T1000 (cell line): Measurements from ENCODE around the gene CCSER2.
A peak's percentile ranks its signal among the peaks of the same experiment; 100 is the strongest.
"Not testable (repeated sequence)": the region's sequence is repeated elsewhere in the genome, so short reads cannot be mapped to it uniquely, and the experiment has no call there.

ENCODE experiments used
- DNase-seq: peaks from one replicate; lab custom pipeline; 2025; ENCODE audit warnings: mixed read lengths; lab: John Stamatoyannopoulos, UW

The CCSER2 gene

GRCh38 chr10:84449351-84449750 lies 121.0 kb downstream of the CCSER2 start:
- not testable (repeated sequence) for DNase-seq

- DNase-seq, result no peak
Measured at GRCh38 chr10:84452003-84452402, 123.6 kb downstream of the CCSER2 start.

GRCh38 chr10:84453303-84453702 lies 124.9 kb downstream of the CCSER2 start:
- no peak for DNase-seq

- no peak for DNase-seq
Measured at GRCh38 chr10:84456126-84456525, 127.7 kb downstream of the CCSER2 start.

GRCh38 chr10:84460520-84460919 lies 132.1 kb downstream of the CCSER2 start:
- no peak for DNase-seq

DNA sequence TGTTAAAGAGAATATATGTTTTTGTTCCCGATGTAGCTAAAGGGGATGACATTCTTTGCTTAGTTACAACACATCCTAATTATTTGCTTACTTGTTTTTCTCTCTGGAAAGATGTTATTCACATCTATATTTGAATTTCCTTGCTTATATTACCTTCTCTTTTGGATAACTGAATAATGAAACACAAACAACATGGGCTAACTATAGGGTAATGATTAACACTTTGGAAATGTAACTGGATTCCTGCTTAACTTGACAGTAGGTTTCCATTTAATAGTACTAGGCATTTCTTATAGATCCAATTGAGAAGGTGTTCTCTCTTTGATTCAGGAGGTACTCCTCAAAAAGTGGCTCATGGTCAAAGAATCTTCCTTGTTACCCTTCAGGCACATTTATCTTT lies 141.1 kb downstream of the CCSER2 start:
- no peak for DNase-seq

GRCh38 chr10:84473136-84473535 lies 144.7 kb downstream of the CCSER2 start:
- no peak for DNase-seq

GRCh38 chr10:84477398-84478128 lies 149.2 kb downstream of the CCSER2 start:
- DNase-seq, result no peak

- DNase-seq, result no peak
Measured at GRCh38 chr10:84478151-84478550, 149.8 kb downstream of the CCSER2 start.

GRCh38 chr10:84478679-84479078 lies 150.3 kb downstream of the CCSER2 start:
- DNase-seq, result no peak

DNA sequence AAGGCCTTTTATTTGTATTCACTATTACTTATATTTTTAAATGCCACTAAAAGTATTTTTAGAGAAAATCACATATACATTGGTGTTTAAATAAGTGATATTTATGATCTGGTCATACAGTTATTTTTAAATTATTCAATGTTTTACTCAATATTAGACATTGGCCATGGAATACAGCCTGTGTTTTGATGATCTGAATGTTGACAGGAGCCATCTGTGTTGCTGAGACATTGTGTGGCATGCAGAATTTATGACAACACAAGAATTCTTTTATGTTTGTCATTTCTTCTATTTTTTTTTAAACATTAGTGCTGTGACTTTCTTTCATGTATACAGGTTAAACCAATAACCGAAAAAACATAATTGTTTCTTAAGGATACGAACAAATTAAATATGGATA lies 156.2 kb downstream of the CCSER2 start:
- no peak for DNase-seq

DNA sequence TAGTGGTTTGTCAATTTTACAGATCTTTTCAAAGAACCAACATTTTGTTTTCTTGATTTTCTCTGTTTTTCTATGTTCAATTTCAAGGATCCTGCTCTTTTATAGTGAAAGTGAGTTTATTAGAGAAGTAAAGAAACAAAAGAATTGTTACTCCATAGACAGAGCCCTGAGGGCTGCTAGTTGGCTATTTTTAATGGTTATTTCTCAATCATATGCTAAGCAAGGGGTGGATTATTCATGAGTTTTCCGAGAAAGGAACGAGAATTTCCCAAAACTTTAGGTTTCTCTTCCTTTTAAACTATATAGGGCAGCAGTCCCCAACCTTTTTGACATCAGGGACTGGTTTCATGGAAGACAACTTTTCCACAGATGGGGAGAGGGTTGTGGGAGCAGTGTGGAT lies 165.0 kb downstream of the CCSER2 start:
- no peak for DNase-seq

GRCh38 chr10:84493951-84494848 lies 165.8 kb downstream of the CCSER2 start:
- DNase-seq, result peak; percentile 57

DNA sequence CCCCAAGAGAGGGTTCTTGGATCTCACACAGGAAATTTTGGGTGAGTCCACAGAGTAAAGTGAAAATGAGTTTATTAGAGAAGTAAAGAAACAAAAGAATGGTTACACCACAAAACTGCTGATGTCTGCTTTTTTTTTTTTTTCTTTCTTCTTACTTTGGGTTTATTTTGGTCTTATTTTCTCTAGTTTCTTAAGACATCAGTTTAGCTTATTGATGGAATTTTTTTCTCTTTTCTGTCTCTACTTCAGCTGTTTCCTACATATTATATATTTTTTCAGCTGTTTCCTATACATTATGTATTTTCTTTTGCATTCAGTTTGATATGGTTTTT lies 166.4 kb downstream of the CCSER2 start:
- no peak for DNase-seq

GRCh38 chr10:84497978-84498377 lies 169.6 kb downstream of the CCSER2 start:
- no peak for DNase-seq

- DNase-seq, result not testable (repeated sequence)
Measured at GRCh38 chr10:84499039-84499438, 170.7 kb downstream of the CCSER2 start.

DNA sequence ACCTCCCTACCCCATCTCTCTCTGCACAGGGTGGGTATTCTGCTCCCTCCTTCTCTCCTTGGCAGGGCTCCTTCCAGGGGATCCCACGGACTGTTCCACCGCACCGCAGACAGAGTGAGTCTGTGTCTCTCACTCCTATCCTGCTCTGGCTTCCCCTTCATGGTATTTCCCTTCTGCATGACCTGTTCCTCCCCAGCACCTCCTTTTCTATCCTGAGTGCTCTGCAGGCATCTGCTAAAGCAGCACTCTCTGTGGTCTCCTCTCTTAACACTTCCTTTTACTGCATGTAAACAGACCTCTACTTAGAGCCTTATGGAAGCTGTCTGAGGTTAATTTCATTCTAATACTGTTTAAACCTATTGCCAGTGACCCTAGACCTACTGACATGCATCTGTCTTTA lies 171.5 kb downstream of the CCSER2 start:
- DNase-seq, result no peak

DNA sequence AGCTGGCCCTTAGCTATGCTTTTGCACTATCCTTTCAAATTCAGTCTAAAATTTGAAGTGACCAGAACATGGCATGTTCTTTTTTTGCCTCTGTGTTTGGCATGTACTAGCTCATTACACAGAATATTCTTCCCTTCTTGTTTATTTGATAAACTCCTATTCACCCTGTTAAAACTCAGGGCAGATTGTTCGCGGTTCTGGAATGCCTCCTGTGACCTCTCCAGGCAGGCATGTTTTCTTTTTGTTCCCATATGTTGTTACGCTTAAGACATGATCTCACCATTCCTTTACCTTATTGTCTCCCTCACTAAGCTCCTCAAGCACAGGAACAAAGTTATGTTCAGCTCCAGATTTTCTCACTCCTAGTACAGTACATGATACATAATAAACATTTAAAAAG lies 181.7 kb downstream of the CCSER2 start:
- no peak for DNase-seq

DNA sequence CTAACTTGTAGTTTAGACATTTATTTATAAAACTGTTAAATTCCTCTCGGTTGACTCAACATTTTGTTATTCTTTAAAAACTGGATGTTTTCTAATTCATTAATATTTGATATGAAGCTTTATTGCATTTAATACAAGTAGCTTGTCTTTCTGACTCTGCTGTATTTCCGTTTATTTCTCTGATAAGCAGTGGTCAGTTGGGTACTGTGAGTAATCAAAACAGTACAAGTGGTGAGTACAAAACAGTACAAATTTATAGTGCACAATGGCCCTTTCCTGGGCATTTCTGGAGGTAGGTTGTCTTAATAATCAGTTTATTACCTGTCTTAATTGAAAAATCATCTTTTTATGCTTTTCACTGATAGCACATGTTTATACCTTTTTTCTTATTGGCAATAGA lies 182.7 kb downstream of the CCSER2 start:
- DNase-seq, result no peak

DNA sequence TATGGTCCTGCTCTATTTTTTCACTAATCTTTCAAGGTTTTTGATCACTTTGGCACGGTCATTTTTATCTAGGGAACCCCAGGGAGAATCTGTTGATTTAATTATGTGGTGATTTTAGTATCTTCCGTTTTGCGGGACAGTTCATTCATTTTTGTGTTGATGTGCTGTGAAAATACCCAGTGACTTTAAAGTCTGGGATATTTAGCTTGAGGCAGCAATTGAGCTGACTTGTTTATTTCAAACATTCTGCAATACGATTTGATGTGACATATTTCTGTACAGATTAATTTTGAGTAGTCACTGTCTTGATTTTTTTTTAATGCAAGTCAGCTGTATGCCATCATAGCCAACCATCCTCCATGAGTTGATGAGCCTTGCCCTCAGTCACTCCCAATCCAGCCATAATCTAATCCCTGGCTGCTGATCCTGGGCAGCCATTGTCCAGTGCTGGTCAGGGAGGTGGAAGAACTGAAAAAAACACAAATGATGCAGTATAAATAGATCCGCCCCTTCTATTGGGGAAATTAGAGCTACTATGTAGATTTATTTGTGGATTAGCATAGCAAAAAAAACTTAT lies 183.4 kb downstream of the CCSER2 start:
- DNase-seq, result no peak

GRCh38 chr10:84517554-84517953 lies 189.2 kb downstream of the CCSER2 start:
- no peak for DNase-seq

- DNase-seq, result no peak
Measured at GRCh38 chr10:84519235-84519634, 190.8 kb downstream of the CCSER2 start.

- no peak for DNase-seq
Measured at GRCh38 chr10:84521013-84521412, 192.6 kb downstream of the CCSER2 start.
